Right forelimb (tissue), 1 donor: ENCODE measurements around the gene GPR26.

Source experiments
- DNase-seq: peaks from one replicate; pipeline ENCODE4 v3.0.0-alpha.2; 2018

Gene GPR26

DNA sequence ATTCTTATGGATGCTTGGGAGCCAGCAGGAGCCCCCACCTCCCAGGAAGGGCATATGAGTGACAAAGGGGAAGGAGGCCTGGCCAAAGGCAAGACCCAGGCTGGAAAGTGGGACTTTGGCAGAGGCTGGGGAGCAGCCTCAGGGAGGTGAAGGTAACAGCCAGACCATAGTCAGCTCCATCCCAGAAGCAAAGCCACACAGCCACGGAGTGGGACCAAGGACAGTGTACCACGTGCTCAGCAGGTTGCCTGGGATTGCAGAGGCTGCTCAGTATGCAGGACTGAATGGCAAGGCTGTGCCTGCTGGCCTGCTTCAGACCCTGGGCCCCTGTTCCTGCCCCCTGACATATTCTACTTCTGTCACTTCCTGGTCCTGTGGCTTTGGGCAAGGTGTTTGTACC, 17.6 kb upstream of the GPR26 start:
- no peak for DNase-seq

DNA sequence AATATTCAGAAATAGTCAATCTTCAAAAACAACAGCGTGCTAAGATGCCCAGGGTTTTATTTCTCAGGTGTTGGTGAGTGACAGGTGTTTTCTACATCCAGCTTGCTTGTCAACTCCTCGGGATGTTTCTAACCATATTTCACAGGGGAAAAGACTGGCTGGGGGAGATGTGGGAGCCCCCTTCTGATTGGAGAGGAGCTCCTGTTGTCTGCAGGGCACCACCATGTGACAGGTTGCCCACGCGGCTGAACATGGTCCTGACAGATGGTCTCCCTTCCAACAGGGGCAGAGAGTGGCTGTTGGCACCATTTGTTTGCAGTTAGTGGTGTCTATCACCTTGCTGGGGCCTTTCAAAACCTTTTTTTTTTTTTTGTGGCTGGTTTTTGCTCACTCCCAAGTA, 16.5 kb upstream of the GPR26 start:
- no peak for DNase-seq

DNA sequence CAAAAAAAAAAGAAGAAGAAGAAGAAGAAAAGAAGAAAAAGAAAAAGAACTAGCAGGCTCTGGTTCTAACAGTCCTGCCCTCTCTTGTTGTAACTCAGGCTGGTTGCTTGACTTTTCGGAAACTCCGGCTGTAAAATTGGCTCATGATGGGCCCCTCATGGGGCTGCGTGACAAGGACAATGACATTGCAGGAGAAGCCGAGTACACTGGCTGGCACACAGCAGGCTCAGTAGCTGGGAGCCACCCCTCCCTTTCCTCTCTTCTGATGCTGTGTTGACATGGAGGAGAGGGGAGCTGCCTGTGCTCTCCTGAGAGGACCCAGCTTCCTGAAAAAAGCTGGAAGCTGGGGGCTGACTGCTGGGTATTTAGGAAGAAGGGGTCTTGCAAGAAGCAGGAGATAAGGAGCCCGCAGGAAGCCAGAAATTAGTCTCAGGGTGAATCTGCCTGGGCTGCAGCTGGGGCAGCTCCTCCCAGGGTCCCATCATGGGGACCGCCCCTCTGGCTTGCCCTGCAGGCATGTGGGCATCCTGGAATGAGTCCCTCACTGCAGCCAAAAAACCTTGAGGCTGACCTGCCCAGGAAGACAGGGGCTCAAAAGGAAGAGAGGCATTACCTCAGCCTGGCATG, 14.6 kb upstream of the GPR26 start:
- no peak for DNase-seq

- no peak for DNase-seq
These were observed 10.4 kb upstream of the GPR26 start for GRCh38 chr10:123655751-123656150.

DNA sequence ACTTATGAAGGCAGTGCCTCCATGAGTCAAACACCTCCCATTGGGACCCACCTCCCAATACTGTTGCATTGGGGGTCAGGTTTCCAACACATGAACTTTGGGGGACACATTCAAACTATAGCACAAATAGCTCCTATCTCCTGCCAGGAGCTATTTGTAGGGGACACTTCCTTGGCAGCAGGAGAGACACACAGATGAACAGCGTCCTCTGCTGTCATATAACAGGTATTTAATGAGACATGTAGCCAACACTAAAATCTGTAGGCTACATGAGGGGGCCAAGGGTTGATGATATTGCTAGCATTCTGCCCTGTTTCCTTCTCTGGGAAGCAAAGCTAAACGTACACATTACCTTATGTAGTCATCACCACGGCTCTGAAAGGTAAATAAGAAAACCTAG, 2.6 kb upstream of the GPR26 start:
- DNase-seq: no peak

- DNase-seq: no peak
These were observed 466 bp upstream of the GPR26 start for GRCh38 chr10:123665491-123666286.

DNA sequence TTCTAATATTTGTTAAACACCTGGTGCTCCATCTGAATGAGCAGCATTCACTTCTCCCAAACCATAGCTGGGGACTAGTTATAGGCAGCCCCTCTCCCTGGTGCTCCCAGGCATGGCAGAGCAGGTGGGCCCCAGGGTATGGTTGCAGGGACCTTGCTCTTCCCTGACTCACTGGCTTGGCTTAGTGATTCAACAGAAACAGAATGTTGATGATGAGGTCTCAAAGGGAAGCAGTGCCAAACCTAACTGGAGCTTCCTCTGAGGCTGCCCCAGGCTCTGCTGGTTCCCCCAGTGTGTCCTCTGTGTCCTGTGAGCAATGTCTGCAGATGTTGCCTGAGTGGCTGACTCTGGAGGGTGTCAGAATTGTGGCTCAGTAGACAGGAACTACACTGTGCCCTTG, 3.7 kb downstream of the GPR26 start:
- no peak for DNase-seq

GRCh38 chr10:123673198-123673597, 7.0 kb downstream of the GPR26 start:
- no peak for DNase-seq

DNA sequence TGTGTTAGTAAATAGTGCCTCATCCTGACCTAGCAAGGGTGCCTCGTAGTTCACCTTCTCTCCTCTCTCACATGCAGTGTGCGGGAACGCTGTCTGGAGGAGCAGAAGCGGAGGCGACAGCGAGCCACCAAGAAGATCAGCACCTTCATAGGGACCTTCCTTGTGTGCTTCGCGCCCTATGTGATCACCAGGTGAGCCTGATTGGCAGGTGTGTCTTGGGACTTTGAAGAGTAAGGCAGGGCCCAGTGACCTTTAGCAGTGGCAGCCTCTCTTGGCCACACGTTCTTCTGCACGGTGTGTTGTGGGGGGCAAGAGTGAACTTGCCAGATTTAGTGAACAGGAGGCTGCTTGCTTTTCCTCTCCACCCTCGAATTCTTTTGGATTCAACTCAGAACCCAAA, 8.6 kb downstream of the GPR26 start:
- no peak for DNase-seq

GRCh38 chr10:123675811-123676210, 9.7 kb downstream of the GPR26 start:
- DNase-seq: no peak

GRCh38 chr10:123677556-123677955, 11.4 kb downstream of the GPR26 start:
- no peak for DNase-seq

DNA sequence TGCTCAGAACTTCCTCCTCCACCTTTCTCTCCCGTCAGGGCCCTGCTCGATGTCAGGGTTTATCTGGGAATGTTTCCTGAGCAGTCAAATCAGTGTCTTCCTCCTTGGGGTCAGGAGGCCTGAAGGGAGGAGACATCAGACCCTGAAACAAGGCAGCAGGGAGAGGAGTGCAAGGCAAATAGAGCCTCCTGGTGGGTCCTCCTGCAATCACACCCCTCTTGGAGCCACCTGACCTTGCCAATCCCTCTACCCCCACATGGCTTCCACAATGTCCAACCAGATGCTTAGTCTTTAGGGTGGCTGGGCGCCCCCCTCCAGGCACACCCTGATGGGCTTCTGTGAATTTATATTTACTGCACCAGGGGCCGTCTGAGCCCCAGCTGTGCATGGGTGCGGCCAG, 12.2 kb downstream of the GPR26 start:
- no peak for DNase-seq

GRCh38 chr10:123681285-123681684, 15.1 kb downstream of the GPR26 start:
- DNase-seq: no peak

- DNase-seq: no peak
These were observed 16.3 kb downstream of the GPR26 start for GRCh38 chr10:123682477-123682876.

- no peak for DNase-seq
These were observed 17.3 kb downstream of the GPR26 start for GRCh38 chr10:123683459-123683858.

DNA sequence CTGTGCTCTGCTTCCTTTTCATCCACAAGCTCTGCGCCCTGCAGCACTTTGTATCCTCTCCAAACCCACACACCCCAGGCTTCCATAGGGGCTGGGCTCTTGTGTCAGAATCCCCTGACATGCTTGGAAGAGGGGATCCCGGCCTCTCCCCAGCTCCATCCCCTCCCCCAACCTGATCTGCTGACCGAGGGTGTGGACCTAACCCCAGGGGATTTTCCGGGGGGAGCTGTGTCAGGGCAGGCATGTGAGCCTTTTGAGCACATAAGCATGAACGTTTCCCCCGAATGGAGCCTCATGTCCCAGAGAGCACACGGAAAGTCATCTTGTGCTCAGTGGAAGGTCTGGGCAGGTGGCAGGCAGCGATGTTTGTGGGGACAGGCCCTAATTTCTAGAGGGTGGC, 17.7 kb downstream of the GPR26 start:
- DNase-seq: no peak

DNA sequence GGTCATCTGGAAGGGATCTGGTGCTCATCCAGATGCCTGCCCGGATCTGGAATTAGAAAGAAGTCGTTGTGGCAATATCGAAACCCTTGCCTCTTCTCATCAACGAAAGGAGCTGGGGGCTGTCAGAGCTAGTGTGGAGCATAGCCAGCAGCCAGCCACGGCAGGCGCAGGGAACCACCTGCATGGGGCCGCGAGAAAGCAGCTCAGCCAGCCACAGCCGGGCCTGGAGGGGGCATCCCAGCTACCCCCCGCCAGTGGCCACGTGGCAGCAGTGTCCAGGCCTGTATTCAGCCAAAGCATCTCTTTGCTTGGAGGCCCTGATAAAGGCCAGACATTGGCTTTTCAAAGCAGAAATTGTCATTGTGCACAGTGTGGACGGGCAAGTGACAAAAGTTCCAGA, 19.1 kb downstream of the GPR26 start:
- no peak for DNase-seq

- DNase-seq: no peak
These were observed 21.6 kb downstream of the GPR26 start for GRCh38 chr10:123687758-123688157.

DNA sequence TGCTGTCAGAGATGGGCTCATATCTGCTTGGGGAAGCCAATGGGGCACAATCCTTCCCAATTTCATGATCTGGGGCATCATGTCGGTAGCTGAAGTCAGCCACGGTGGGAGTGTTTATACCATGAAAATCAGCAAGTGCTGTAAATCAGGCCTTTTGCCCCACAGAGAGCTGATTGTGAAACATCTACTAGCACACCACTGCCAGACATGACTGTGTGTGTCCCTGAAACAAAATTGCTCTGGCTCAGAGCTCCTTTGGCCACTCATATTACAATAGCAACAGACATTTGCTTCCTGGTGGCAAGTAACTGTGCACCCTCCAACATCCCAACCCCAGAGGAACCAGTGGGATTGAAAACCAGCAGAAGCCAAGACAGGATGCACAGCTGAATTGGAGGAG, 23.7 kb downstream of the GPR26 start:
- no peak for DNase-seq

DNA sequence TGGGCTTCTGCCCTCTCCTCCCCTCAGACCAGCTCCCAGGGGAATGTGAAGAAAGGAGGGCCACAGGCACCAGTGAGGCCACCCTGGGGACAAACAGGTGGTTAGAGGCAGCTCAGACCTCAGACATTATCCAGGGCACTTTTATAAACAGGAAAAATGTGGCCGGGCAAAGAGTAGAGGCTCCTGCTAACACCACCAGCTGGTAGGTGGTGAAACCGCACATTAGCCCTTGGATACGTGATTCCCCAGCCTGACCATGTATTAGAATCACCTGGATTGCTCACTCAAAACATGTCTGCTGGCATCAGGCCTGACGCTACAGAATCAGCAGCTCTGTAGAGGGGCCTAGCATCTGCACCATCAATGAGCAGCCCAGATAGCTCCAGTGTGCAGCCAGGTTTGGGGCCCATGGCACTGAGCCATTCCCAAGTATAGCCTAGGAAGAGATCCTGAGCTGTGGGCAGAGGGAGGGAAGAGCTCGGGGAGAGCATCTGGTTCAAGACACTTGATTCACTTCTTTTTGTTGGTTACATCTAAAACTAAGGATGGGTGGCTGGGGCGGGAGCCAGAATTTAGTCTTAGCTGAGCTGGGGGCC, 37.1 kb downstream of the GPR26 start:
- DNase-seq: no peak

GRCh38 chr10:123704076-123704475, 37.9 kb downstream of the GPR26 start:
- no peak for DNase-seq

DNA sequence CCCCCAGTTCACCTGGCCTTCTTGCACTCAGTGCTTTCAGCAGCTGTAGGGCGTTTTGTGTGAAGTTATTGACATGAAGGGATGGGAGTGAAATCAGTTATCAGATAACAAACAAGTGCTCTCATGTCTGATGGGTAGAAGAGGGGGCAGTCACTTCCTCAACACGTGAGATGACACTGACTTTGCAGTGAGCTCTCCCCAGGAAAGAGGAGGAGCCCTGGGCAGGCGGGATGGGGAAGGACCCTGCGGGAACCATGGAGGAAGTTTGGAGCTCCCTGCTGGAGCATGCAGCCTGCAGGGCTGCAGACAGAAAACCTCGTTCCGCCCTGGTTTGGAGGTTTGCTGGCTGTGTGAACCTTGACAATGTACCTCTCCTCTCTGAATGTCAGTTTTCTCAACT, 38.7 kb downstream of the GPR26 start:
- DNase-seq: no peak

- no peak for DNase-seq
These were observed 40.1 kb downstream of the GPR26 start for GRCh38 chr10:123706236-123706635.

DNA sequence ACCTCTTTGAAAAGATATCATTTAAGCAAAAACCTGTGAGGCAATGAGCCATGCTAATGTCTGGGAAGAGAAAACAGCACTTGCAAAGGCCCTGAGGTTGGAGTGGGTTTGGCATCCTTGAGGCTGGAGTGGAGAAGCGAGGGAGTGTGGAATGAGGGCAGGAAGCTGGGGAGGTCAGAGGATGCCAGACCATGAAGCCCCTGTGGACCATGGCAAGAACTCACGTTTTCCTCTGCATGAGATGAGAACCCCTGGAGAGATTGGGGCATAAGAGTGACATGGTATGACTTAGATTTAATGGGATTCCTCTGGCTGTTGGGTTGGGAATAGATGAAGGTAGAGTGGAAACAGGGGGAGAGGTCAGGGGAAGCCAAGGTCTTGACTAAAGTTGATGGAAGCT, 49.4 kb downstream of the GPR26 start:
- DNase-seq: no peak
